ENCODE measurements around the gene IRF8. TPM values are rescaled to one million over a fixed set of nuclear protein-coding genes. Genes with fewer than 3 reads are reported as not detected.

Gene IRF8
- total RNA-seq, 2 experiments from 2014 or later: 221 to 224 TPM

- no peaks in the 10 kb centered on the region for H3K9me3 Mint-ChIP-seq
- DNase-seq: peak; percentile 38
- peak; percentile 53 for ATAC-seq
- POLR2A ChIA-PET: interaction anchor here (0.7 to 1.2 kb wide), 3 partner anchors 9 to 56 kb away, joined by 3 to 6 read pairs (median 3); partner anchors contain the start of gene IRF8
- no peaks in the 10 kb centered on the region for H3K27me3 Mint-ChIP-seq
- TF ChIP-seq, protein P1, sequence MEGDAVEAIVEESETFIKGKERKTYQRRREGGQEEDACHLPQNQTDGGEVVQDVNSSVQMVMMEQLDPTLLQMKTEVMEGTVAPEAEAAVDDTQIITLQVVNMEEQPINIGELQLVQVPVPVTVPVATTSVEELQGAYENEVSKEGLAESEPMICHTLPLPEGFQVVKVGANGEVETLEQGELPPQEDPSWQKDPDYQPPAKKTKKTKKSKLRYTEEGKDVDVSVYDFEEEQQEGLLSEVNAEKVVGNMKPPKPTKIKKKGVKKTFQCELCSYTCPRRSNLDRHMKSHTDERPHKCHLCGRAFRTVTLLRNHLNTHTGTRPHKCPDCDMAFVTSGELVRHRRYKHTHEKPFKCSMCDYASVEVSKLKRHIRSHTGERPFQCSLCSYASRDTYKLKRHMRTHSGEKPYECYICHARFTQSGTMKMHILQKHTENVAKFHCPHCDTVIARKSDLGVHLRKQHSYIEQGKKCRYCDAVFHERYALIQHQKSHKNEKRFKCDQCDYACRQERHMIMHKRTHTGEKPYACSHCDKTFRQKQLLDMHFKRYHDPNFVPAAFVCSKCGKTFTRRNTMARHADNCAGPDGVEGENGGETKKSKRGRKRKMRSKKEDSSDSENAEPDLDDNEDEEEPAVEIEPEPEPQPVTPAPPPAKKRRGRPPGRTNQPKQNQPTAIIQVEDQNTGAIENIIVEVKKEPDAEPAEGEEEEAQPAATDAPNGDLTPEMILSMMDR (IDR thresholded peaks at IDR 0.05): no peak
- H3K4me1 Mint-ChIP-seq (ENCODE audit: low read depth): peaks cover 27% of the 10 kb centered on the region
- no peaks in the 10 kb centered on the region for H3K36me3 Mint-ChIP-seq (ENCODE audit: low read depth)
- intact Hi-C loops (cut with micrococcal nuclease): no loop called here
- H3K4me3 Mint-ChIP-seq: no peak overlapping the region
- peak overlapping the region; percentile 18 for H3K27ac Mint-ChIP-seq
- CTCF ChIA-PET: interaction anchor here (1.4 kb wide), 1 partner anchor 134 kb away, joined by 5 read pairs; no protein-coding TSS in a partner anchor
Measured at GRCh38 chr16:85955566-85955965, 56.6 kb downstream of the IRF8 start.

- TF ChIP-seq, protein P1 (IDR thresholded peaks at IDR 0.05): no peak
- H3K9me3 Mint-ChIP-seq: no peaks in the 10 kb centered on the region
- H3K4me3 Mint-ChIP-seq: no peak overlapping the region
- no peaks in the 10 kb centered on the region for H3K36me3 Mint-ChIP-seq (ENCODE audit: low read depth)
- peak overlapping the region; percentile 21 for H3K27ac Mint-ChIP-seq
- H3K27me3 Mint-ChIP-seq: no peaks in the 10 kb centered on the region
- peaks cover 23% of the 10 kb centered on the region for H3K4me1 Mint-ChIP-seq (ENCODE audit: low read depth)
- ATAC-seq (no peak), DNase-seq (no peak)
- intact Hi-C loops (cut with micrococcal nuclease): no loop called here
- POLR2A ChIA-PET: interaction anchor here (0.7 to 1.2 kb wide), 3 partner anchors 11 to 36 kb away, joined by 3 read pairs; no protein-coding TSS in a partner anchor
- CTCF ChIA-PET: interaction anchor here (0.6 to 1.4 kb wide), 2 partner anchors 13 to 135 kb away, joined by 3 to 5 read pairs; no protein-coding TSS in a partner anchor
Measured at GRCh38 chr16:85956426-85956825, 57.5 kb downstream of the IRF8 start.

DNA sequence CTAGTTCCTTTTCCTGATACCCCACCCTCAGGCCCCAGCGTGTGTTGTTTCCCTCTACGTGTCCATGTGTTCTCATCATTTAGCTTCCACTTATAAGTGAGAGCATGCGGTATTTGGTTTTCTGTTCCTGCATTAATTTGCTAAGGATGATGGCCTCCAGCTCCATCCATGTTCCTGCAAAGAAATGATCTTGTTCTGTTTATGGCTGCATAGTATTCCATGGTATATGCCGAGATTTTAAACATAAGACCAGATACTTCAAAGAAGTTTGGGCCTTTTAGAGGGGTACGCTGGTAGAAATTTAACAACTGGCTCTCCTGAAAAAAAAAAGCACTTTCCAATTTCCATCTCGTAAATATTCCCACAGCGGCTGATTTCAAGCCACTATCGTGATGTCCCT, 59.8 kb downstream of the IRF8 start:
- Mint-ChIP-seq H3K4me3 (no peak overlapping the region), H3K27me3 (no peaks in the 10 kb centered on the region), H3K27ac (no peak overlapping the region), H3K4me1 (ENCODE audit: low read depth) (peaks cover 23% of the 10 kb centered on the region), H3K36me3 (ENCODE audit: low read depth) (no peaks in the 10 kb centered on the region), H3K9me3 (no peaks in the 10 kb centered on the region)
- ChIA-PET CTCF (no interaction called here), POLR2A (interaction anchor here (0.7 to 0.9 kb wide), 2 partner anchors 15 to 136 kb away, joined by 3 read pairs; no protein-coding TSS in a partner anchor)
- intact Hi-C loops (cut with micrococcal nuclease): no loop called here
- DNase-seq (no peak), ATAC-seq (no peak)
- TF ChIP-seq, protein P1 (IDR thresholded peaks at IDR 0.05): no peak

DNA sequence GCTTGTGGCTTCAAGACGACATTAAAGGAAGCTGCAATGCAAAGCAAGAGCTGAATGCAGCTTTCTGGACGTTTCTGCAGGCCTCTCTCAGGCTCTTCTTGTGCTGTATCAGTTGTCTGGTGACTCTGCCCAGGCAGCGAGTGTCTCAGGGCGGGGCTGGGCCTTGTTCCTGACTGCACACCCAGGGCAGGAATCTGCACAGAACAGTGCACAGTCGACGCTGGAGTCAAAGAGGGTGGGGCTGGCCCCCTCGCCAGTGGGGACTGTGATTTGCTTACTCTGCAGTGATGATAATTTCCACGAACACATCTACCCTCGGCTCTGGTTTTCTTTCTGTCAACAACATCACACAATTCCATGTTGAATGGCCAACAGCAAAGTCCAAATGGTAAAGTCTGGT, 60.7 kb downstream of the IRF8 start:
- TF ChIP-seq, protein P1 (IDR thresholded peaks at IDR 0.05): no peak
- intact Hi-C loops (cut with micrococcal nuclease): no loop called here
- Mint-ChIP-seq H3K4me1 (ENCODE audit: low read depth) (peaks cover 23% of the 10 kb centered on the region), H3K36me3 (ENCODE audit: low read depth) (no peaks in the 10 kb centered on the region), H3K27me3 (no peaks in the 10 kb centered on the region), H3K9me3 (no peaks in the 10 kb centered on the region), H3K4me3 (no peak overlapping the region), H3K27ac (no peak overlapping the region)
- DNase-seq: no peak
- ATAC-seq: no peak
- ChIA-PET POLR2A (interaction anchor here (0.9 kb wide), 1 partner anchor 16 kb away, joined by 3 read pairs; no protein-coding TSS in a partner anchor), CTCF (interaction anchor here (0.7 kb wide), 1 partner anchor 139 kb away, joined by 3 read pairs; no protein-coding TSS in a partner anchor)

GRCh38 chr16:85960486-85961046, 61.6 kb downstream of the IRF8 start:
- TF ChIP-seq, protein P1 (IDR thresholded peaks at IDR 0.05): no peak
- ChIA-PET CTCF (interaction anchor here (1.2 to 4.1 kb wide), 2 partner anchors 9 to 139 kb away, joined by 3 to 18 read pairs; no protein-coding TSS in a partner anchor), POLR2A (no interaction called here)
- no peak overlapping the region for H3K27ac Mint-ChIP-seq
- no peaks in the 10 kb centered on the region for H3K9me3 Mint-ChIP-seq
- intact Hi-C loops (cut with micrococcal nuclease): no loop called here
- no peaks in the 10 kb centered on the region for H3K27me3 Mint-ChIP-seq
- H3K4me1 Mint-ChIP-seq (ENCODE audit: low read depth): peaks cover 16% of the 10 kb centered on the region
- H3K36me3 Mint-ChIP-seq (ENCODE audit: low read depth): no peaks in the 10 kb centered on the region
- ATAC-seq (no peak), DNase-seq (no peak)
- H3K4me3 Mint-ChIP-seq: no peak overlapping the region

All from activated CD8-positive, alpha-beta T cell treated with anti-CD3 and anti-CD28 coated beads for 36 hours (primary cell).